HG03103 (cell line): ENCODE measurements around the gene ETNK1.
A peak's percentile ranks its signal among the peaks of the same experiment; 100 is the strongest.
"Not testable (repeated sequence)": the region's sequence is repeated elsewhere in the genome, so short reads cannot be mapped to it uniquely, and the experiment has no call there.

Experiments
- ATAC-seq: cut with Tn5 transposase; IDR thresholded peaks from one replicate; pipeline ENCODE4 v1.9.1; 2021; ENCODE audit warnings: low read depth; ENCODE audit not compliant: unreplicated experiment

The ETNK1 gene

GRCh38 chr12:22624870-22625761 lies at the start of gene ETNK1:
ETNK1 (plus strand) TSS chr12:22625171; CDS start chr12:22625431, 260 bp downstream.
- ATAC-seq: peak; percentile 96

- ATAC-seq: no peak
Observed at GRCh38 chr12:22576065-22576464, 48.9 kb upstream of the ETNK1 start.

- no peak for ATAC-seq
Observed at GRCh38 chr12:22576473-22576872, 48.5 kb upstream of the ETNK1 start.

GRCh38 chr12:22577667-22578066 lies 47.3 kb upstream of the ETNK1 start:
- ATAC-seq: no peak

GRCh38 chr12:22578328-22578727 lies 46.6 kb upstream of the ETNK1 start:
- ATAC-seq: no peak

- no peak for ATAC-seq
Observed at GRCh38 chr12:22588817-22589216, 36.2 kb upstream of the ETNK1 start.

- no peak for ATAC-seq
Observed at GRCh38 chr12:22593864-22594263, 31.1 kb upstream of the ETNK1 start.

GRCh38 chr12:22597539-22597938 lies 27.4 kb upstream of the ETNK1 start:
- ATAC-seq: not testable (repeated sequence)

GRCh38 chr12:22598141-22598762 lies 26.7 kb upstream of the ETNK1 start:
- ATAC-seq: no peak

GRCh38 chr12:22598763-22599161 lies 26.2 kb upstream of the ETNK1 start:
- no peak for ATAC-seq

GRCh38 chr12:22600181-22600580 lies 24.8 kb upstream of the ETNK1 start:
- no peak for ATAC-seq

GRCh38 chr12:22609501-22609900 lies 15.5 kb upstream of the ETNK1 start:
- no peak for ATAC-seq

- no peak for ATAC-seq
Observed at GRCh38 chr12:22610131-22610530, 14.8 kb upstream of the ETNK1 start.

- ATAC-seq: not testable (repeated sequence)
Observed at GRCh38 chr12:22612822-22613221, 12.1 kb upstream of the ETNK1 start.

- ATAC-seq: no peak
Observed at GRCh38 chr12:22615963-22616501, 8.9 kb upstream of the ETNK1 start.

GRCh38 chr12:22617630-22618029 lies 7.3 kb upstream of the ETNK1 start:
- ATAC-seq: no peak

- no peak for ATAC-seq
Observed at GRCh38 chr12:22624548-22624869, 462 bp upstream of the ETNK1 start.

- ATAC-seq: peak; percentile 19
Observed at GRCh38 chr12:22625762-22626294, 857 bp downstream of the ETNK1 start.

GRCh38 chr12:22626406-22626805 lies 1.4 kb downstream of the ETNK1 start:
- peak; percentile 40 for ATAC-seq

- ATAC-seq: no peak
Observed at GRCh38 chr12:22627371-22627770, 2.4 kb downstream of the ETNK1 start.

- no peak for ATAC-seq
Observed at GRCh38 chr12:22628228-22628627, 3.3 kb downstream of the ETNK1 start.
